Adrenal gland (tissue), 12 donors: ENCODE measurements around the gene GPR176. TPM values are rescaled to one million over a fixed set of nuclear protein-coding genes. Genes with fewer than 3 reads are reported as not detected.

Source experiments
- DNase-seq, 7 donors: peaks; one replicate each; pipeline ENCODE4 v3.0.0-alpha.2; 2019 to 2020
- H3K27ac ChIP-seq, 5 donors: fragments of 200-600 bp; sonication (generic) in 4 of 5; 1 replicate in 3 of 5; 2 replicates in 2 of 5; pipeline versions ENCODE4 v1.5.1 to v1.8.0; 2016 to 2020; ENCODE audit warnings: mild to moderate bottlenecking in 1 of 5
- H3K27me3 ChIP-seq: fragments of 200-600 bp; 2 replicates; pipeline ENCODE4 v1.8.0; 2021
- H3K36me3 ChIP-seq, 2 donors: fragments of 200-600 bp; replicated peaks in 1 of 2; 1 replicate in 1 of 2; 2 replicates in 1 of 2; pipeline versions ENCODE4 v1.5.1 to v1.8.0; 2018 to 2022
- H3K4me1 ChIP-seq, 2 donors: fragments of 200-600 bp; replicated peaks in 1 of 2; 1 replicate in 1 of 2; 2 replicates in 1 of 2; pipeline versions ENCODE4 v1.5.1 to v1.8.0; 2018 to 2021
- H3K4me3 ChIP-seq, 4 donors: fragments of 200-600 bp; sonication (generic) in 3 of 4; one replicate each; pipeline ENCODE4 v1.5.1; 2016 to 2018
- H3K9me3 ChIP-seq, 3 donors: fragments of 200-600 bp; sonication (generic) in 1 of 3; replicated peaks in 1 of 3; 1 replicate in 2 of 3; 2 replicates in 1 of 3; pipeline versions ENCODE4 v1.5.1 to v1.8.0; 2016 to 2021
- POLR2A ChIP-seq, 2 donors: fragments of 450-650 bp; IDR thresholded peaks; one replicate each; pipeline ENCODE4 v1.6.1; 2017; ENCODE audit warnings: antibody characterized with exemption in 2 of 2, mild to moderate bottlenecking in 2 of 2, moderate library complexity in 1 of 2
- WGBS, 4 donors: extraction: QIAGEN DNeasy Blood & Tissue Kit in 2 of 4; methylation state at CpG; one replicate each; pipeline versions ENCODE4 v1.1.5 to v1.1.7; 2013 to 2017; 5-methylcytosine and 5-hydroxymethylcytosine counted together
- intact Hi-C, 2 donors: fragments of 100-400 bp; cut with DNase I; formaldehyde crosslinking; loops; one replicate each; pipeline versions ENCODE4 v1.14.1 to v1.15.0; 2022 to 2023
- polyA plus RNA-seq, 3 donors: library from polyadenylated mRNA; stranded (reverse); fragments of 200-250 nt in 2 of 3; fragments of 350-450 nt in 1 of 3; fragmentation: Illumina TruSeq in 1 of 3; extraction: RNeasy Lipid Tissue Mini Kit (QIAGEN cat#74804) in 1 of 3; gene quantifications; one replicate each; pipeline ENCODE4 v1.2.3, GENCODE V29; 2013 to 2014
- total RNA-seq, 9 donors: library from RNA; depleted of rRNA in 4 of 9; stranded (reverse); fragments of >200 nt in 4 of 9; fragments of 120-200 nt in 1 of 9; fragmentation: NEBNext Ultra II Directional in 1 of 9; extraction: Animal tissue kit (Norgen Biotek cat#: 25700) in 1 of 9; gene quantifications; one replicate each; pipeline versions ENCODE4 v1.1.0 to v1.2.4, GENCODE V29; 2013 to 2023
- TF ChIP-seq, protein P1 (sequence below), 6 experiments: fragments of 450-650 bp in 4 of 6; fragments of 200-600 bp in 2 of 6; sonication (generic) in 1 of 6; IDR thresholded peaks; 1 replicate in 5 of 6; 2 replicates in 1 of 6; pipeline versions ENCODE4 v1.5.1 to v1.8.0; 2016 to 2021; ENCODE audit warnings: antibody characterized with exemption in 6 of 6, mild to moderate bottlenecking in 2 of 6, moderate library complexity in 1 of 6
- donor health status: healthy with polysubstance abuse.
- donor health status: Bipolar disorder and iron deficiency.
- donor health status: DM: yes; HTN: yes; CAD: no.
- donor health status: DM: no; HTN: no; CAD: no.
- donor health status: DM: no; HTN: no; CAD: no.
- donor health status: DM: yes; HTN: yes; CAD: no.

The GPR176 gene
- total and polyA plus RNA-seq, 12 donors: 1.4 to 12.7 (median 5.6) TPM

GRCh38 chr15:39942753-39943150 lies 22.7 kb upstream of the GPR176 start:
- H3K4me1 ChIP-seq: peaks cover 10 to 14% of the 10 kb centered on the region in 2 donors
- H3K27ac ChIP-seq: no peak overlapping the region
- intact Hi-C loops: no loop called here
- H3K27me3 ChIP-seq: no peaks in the 10 kb centered on the region
- TF ChIP-seq, protein P1, sequence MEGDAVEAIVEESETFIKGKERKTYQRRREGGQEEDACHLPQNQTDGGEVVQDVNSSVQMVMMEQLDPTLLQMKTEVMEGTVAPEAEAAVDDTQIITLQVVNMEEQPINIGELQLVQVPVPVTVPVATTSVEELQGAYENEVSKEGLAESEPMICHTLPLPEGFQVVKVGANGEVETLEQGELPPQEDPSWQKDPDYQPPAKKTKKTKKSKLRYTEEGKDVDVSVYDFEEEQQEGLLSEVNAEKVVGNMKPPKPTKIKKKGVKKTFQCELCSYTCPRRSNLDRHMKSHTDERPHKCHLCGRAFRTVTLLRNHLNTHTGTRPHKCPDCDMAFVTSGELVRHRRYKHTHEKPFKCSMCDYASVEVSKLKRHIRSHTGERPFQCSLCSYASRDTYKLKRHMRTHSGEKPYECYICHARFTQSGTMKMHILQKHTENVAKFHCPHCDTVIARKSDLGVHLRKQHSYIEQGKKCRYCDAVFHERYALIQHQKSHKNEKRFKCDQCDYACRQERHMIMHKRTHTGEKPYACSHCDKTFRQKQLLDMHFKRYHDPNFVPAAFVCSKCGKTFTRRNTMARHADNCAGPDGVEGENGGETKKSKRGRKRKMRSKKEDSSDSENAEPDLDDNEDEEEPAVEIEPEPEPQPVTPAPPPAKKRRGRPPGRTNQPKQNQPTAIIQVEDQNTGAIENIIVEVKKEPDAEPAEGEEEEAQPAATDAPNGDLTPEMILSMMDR (IDR thresholded peaks at IDR 0.05): no peak
- TF ChIP-seq POLR2A (IDR thresholded peaks at IDR 0.05): no peak
- H3K9me3 ChIP-seq: no peaks in the 10 kb centered on the region
- WGBS, 4 donors: 89 to 96% (median 91%) methylated on average over 3 of the region's 3 CpGs
- peaks cover 0 to 16% of the 10 kb centered on the region in 2 donors for H3K36me3 ChIP-seq
- no peak for DNase-seq
- H3K4me3 ChIP-seq: no peak overlapping the region

DNA sequence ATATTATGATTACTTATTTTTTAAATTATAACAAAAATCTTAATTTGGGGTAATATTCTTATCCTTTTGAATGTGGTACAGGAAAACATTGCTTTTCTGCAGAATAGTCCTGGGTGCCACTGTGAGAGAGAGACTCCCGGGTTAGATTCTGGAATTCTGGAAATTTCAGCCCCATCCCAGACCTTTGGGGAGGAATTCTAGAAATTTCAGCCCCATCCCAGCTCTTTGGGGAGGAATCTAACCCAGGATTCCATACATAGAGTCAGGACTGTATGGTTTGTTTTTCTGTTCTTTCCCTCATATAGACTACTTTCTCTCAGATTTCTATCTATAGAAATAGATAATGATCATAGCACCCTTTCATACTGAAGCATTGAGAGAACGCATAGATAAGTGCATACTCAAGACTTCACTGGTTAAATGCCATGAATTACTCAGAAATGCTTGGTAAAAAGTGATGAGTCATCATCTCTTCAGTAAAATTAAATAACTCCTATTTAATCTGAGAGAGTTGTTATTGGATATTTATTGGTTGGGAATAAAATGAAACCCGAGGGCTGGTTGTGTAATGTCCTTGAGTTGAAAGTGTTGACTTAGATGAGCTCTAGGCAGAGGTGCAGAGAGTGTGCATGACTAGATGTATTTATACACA lies 22.2 kb upstream of the GPR176 start:
- Histone ChIP-seq H3K27ac (no peak overlapping the region), H3K9me3 (no peaks in the 10 kb centered on the region), H3K4me3 (no peak overlapping the region), H3K27me3 (no peaks in the 10 kb centered on the region), H3K36me3 (peaks cover 0 to 16% of the 10 kb centered on the region in 2 donors), H3K4me1 (peaks cover 10 to 14% of the 10 kb centered on the region in 2 donors)
- no peak for TF ChIP-seq POLR2A (IDR thresholded peaks at IDR 0.05)
- TF ChIP-seq, protein P1 (IDR thresholded peaks at IDR 0.05): no peak
- WGBS, 4 donors: 60 to 67% (median 61%) methylated on average over 3 of the region's 3 CpGs
- DNase-seq: no peak
- intact Hi-C loops: no loop called here

DNA sequence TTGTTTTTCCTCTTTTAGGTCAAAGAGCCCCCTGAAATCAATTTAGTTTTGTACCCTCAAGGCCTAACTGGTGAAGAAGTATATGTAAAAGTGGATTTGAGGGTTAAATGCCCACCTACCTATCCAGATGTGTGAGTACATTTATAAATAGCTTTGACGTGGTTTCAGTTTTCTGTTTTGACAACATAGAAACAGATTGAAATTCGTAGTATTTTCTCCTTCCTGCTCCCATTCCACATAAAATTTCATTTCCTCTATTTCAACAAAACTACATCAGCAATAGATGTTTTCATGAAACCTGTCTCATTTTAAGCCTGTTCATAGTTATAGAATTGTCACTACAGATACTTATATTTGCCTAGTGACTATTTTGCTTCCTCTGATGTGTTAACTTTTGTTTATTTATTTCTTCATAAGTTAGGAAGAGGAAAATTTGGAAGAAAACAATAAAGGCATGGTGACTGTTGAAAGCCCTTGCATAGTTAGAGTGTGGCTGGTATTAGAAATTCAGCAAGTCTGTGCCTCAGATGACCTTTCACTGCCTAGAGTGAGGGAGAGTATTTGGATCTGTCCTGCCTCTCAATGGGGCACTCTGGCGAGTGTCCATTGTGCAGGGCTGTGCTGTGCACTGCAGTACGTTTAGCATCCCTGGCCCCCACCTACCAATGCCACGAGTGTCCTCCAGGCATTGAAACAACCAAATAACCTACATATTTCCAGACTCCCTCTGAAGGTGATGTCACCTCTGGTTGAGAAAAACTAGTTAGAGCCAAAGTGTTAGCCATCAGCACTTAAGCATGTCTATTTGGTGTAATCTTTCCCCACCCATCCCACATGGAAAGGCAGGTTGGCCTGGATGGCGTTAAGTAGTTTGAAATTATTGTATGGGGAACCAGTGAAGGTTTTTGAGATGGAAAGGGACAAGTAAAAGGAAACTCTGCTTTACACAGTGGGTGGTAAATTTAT lies 19.7 kb upstream of the GPR176 start:
- TF ChIP-seq, protein P1 (IDR thresholded peaks at IDR 0.05): no peak
- no peak for TF ChIP-seq POLR2A (IDR thresholded peaks at IDR 0.05)
- intact Hi-C loops: no loop called here
- no peak for DNase-seq
- Histone ChIP-seq H3K27me3 (no peaks in the 10 kb centered on the region), H3K27ac (no peak overlapping the region), H3K9me3 (no peaks in the 10 kb centered on the region), H3K36me3 (peaks cover 0 to 6% of the 10 kb centered on the region in 2 donors), H3K4me3 (no peak overlapping the region), H3K4me1 (peaks cover 7 to 22% of the 10 kb centered on the region in 2 donors)
- WGBS, 4 donors: 71 to 78% (median 77%) methylated on average over 5 to 6 of the region's 6 CpGs

- whole genome bisulfite sequencing, 4 donors: 89 to 93% (median 91%) methylated on average over 5 of the region's 5 CpGs
- Histone ChIP-seq H3K27me3 (no peaks in the 10 kb centered on the region), H3K36me3 (no peaks in the 10 kb centered on the region), H3K4me1 (peaks cover 6 to 25% of the 10 kb centered on the region in 2 donors), H3K4me3 (no peak overlapping the region), H3K27ac (no peak overlapping the region), H3K9me3 (no peaks in the 10 kb centered on the region)
- intact Hi-C loops: no loop called here
- DNase-seq: no peak
- no peak for TF ChIP-seq POLR2A (IDR thresholded peaks at IDR 0.05)
- TF ChIP-seq, protein P1 (IDR thresholded peaks at IDR 0.05): no peak
These were observed 17.6 kb upstream of the GPR176 start for GRCh38 chr15:39937696-39938095.
